ENCODE measurements around the gene RTBDN.
"Not testable (repeated sequence)": the region's sequence is repeated elsewhere in the genome, so short reads cannot be mapped to it uniquely, and the experiment has no call there.

Gene RTBDN

GRCh38 chr19:12858041-12858928, 23.9 kb upstream of the RTBDN start:
- no peak for DNase-seq (ENCODE audit: low read depth in 2 of 3, low spot score in 2 of 3)

- DNase-seq (ENCODE audit: low read depth in 2 of 3, low spot score in 2 of 3), result no peak
These were observed 22.3 kb upstream of the RTBDN start for GRCh38 chr19:12856653-12857052.

GRCh38 chr19:12847159-12848139, 13.1 kb upstream of the RTBDN start:
- peak; percentile 74 to 96 (median 89) for DNase-seq (ENCODE audit: low read depth in 2 of 3, low spot score in 2 of 3)

GRCh38 chr19:12846613-12847012, 12.2 kb upstream of the RTBDN start:
- DNase-seq (ENCODE audit: low read depth in 2 of 3, low spot score in 2 of 3), result not testable (repeated sequence)

- no peak for DNase-seq (ENCODE audit: low read depth in 2 of 3, low spot score in 2 of 3)
These were observed 9.8 kb upstream of the RTBDN start for GRCh38 chr19:12843999-12844732.

GRCh38 chr19:12843328-12843727, 8.9 kb upstream of the RTBDN start:
- no peak for DNase-seq (ENCODE audit: low read depth in 2 of 3, low spot score in 2 of 3)

- no peak for DNase-seq (ENCODE audit: low read depth in 2 of 3, low spot score in 2 of 3)
These were observed 8.1 kb upstream of the RTBDN start for GRCh38 chr19:12842511-12842910.

GRCh38 chr19:12841094-12841493, 6.7 kb upstream of the RTBDN start:
- no peak for DNase-seq (ENCODE audit: low read depth in 2 of 3, low spot score in 2 of 3)

GRCh38 chr19:12840091-12841079, 6.0 kb upstream of the RTBDN start:
- peak in 1 of 3 experiments; percentile 45 for DNase-seq (ENCODE audit: low read depth in 2 of 3, low spot score in 2 of 3)

- no peak for DNase-seq (ENCODE audit: low read depth in 2 of 3, low spot score in 2 of 3)
These were observed 4.7 kb upstream of the RTBDN start for GRCh38 chr19:12838886-12839756.

- no peak for DNase-seq (ENCODE audit: low read depth in 2 of 3, low spot score in 2 of 3)
These were observed 4.0 kb upstream of the RTBDN start, which contains the start of gene MAST1 for GRCh38 chr19:12838182-12838885. TSS of gene MAST1 (plus strand) at chr19:12838515. CDS start at chr19:12838573, 58 bp downstream.

GRCh38 chr19:12837225-12837624, 2.8 kb upstream of the RTBDN start:
- DNase-seq (ENCODE audit: low read depth in 2 of 3, low spot score in 2 of 3), result no peak

- DNase-seq (ENCODE audit: low read depth in 2 of 3, low spot score in 2 of 3), result no peak
These were observed 2.1 kb upstream of the RTBDN start for GRCh38 chr19:12836529-12836863.

GRCh38 chr19:12834976-12835757, 788 bp upstream of the RTBDN start:
- DNase-seq (ENCODE audit: low read depth in 2 of 3, low spot score in 2 of 3), result no peak

- no peak for DNase-seq (ENCODE audit: low read depth in 2 of 3, low spot score in 2 of 3)
These were observed 427 bp downstream of the RTBDN start for GRCh38 chr19:12833738-12834565.

- DNase-seq (ENCODE audit: low read depth in 2 of 3, low spot score in 2 of 3), result no peak
These were observed 1.0 kb downstream of the RTBDN start for GRCh38 chr19:12833418-12833737.

- DNase-seq (ENCODE audit: low read depth in 2 of 3, low spot score in 2 of 3), result no peak
These were observed 5.9 kb downstream of the RTBDN start for GRCh38 chr19:12828494-12828893.

All from activated CD8-positive, alpha-beta memory T cell treated with anti-CD3 and anti-CD28 coated beads for 48 hours (primary cell).